ENCODE results near the gene PRR22. TPM values are rescaled to one million over a fixed set of nuclear protein-coding genes. Genes with fewer than 3 reads are reported as not detected.

PRR22 gene
- total RNA-seq, 1 experiment from 2014 or later, result 8.1 TPM

- H2BK5ac ChIP-seq (ENCODE audit: insufficient read length, low read length), result no peak overlapping the region
- no peak overlapping the region for H2BK120ac ChIP-seq (ENCODE audit: low read depth, low read length, poor library complexity, severe bottlenecking)
- Mint-ChIP-seq H3K27me3 (ENCODE audit: low read depth) (peaks cover 18% of the 10 kb centered on the region), H3K4me1 (peaks cover 2 to 13% of the 10 kb centered on the region in 2 experiments; a peak in 2 of 4 replicates), H3K27ac (no peak overlapping the region), H3K36me3 (ENCODE audit: insufficient read depth in 1 of 3, low read depth in 3 of 3) (no peaks in the 10 kb centered on the region), H3K9me3 (peaks cover 0 to 1% of the 10 kb centered on the region in 2 experiments; a peak in 2 of 5 replicates), H3K4me3 (no peak overlapping the region)
- H2BK12ac ChIP-seq (ENCODE audit: insufficient read length, low read depth, low read length), result no peak overlapping the region
- H3K14ac ChIP-seq (ENCODE audit: insufficient read depth, low read length), result no peak overlapping the region; the same call in 1 of the 2 replicates
- no peak overlapping the region for H4K5ac ChIP-seq (ENCODE audit: insufficient read length, low read depth, low read length)
- H3K9me3 ChIP-seq (ENCODE audit: control insufficient read depth, low read depth, low read length), result no peaks in the 10 kb centered on the region
- no peaks in the 10 kb centered on the region for H3K79me2 ChIP-seq (ENCODE audit: insufficient read depth, low read length)
- WGBS (ENCODE audit: extremely low coverage, insufficient read length, low lambda C conversion rate), result no CpG with 5 or more reads among the region's 30 CpGs
- no peak overlapping the region for H2BK20ac ChIP-seq (ENCODE audit: low read depth, low read length, poor library complexity, severe bottlenecking)
- no peaks in the 10 kb centered on the region for H3K4me1 ChIP-seq (ENCODE audit: insufficient read depth, low read length)
- no peak overlapping the region for H3K18ac ChIP-seq (ENCODE audit: insufficient read length, low read depth, low read length)
- TF ChIP-seq, protein P1, sequence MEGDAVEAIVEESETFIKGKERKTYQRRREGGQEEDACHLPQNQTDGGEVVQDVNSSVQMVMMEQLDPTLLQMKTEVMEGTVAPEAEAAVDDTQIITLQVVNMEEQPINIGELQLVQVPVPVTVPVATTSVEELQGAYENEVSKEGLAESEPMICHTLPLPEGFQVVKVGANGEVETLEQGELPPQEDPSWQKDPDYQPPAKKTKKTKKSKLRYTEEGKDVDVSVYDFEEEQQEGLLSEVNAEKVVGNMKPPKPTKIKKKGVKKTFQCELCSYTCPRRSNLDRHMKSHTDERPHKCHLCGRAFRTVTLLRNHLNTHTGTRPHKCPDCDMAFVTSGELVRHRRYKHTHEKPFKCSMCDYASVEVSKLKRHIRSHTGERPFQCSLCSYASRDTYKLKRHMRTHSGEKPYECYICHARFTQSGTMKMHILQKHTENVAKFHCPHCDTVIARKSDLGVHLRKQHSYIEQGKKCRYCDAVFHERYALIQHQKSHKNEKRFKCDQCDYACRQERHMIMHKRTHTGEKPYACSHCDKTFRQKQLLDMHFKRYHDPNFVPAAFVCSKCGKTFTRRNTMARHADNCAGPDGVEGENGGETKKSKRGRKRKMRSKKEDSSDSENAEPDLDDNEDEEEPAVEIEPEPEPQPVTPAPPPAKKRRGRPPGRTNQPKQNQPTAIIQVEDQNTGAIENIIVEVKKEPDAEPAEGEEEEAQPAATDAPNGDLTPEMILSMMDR (conservative IDR thresholded peaks at IDR 0.05), result no peak
- no peak overlapping the region for H2BK15ac ChIP-seq (ENCODE audit: low read depth, low read length)
- H2AFZ ChIP-seq (ENCODE audit: low read length), result no peak overlapping the region
- H3K56ac ChIP-seq (ENCODE audit: insufficient read length, low read depth, low read length), result no peak overlapping the region
- no peak overlapping the region for H4K8ac ChIP-seq (replicated peaks; ENCODE audit: insufficient read length, low read depth, low read length)
- no peak for DNase-seq
- H3T11ph ChIP-seq (ENCODE audit: low read length), result no peak overlapping the region
- no peak overlapping the region for H4K91ac ChIP-seq (ENCODE audit: insufficient read length, low read depth, low read length)
- H3K23me2 ChIP-seq (ENCODE audit: insufficient read length, low read depth, low read length, poor library complexity, severe bottlenecking), result peaks cover 1% of the 10 kb centered on the region
- no peaks in the 10 kb centered on the region for H3K27me3 ChIP-seq (ENCODE audit: insufficient read depth, low read length)
- no peak overlapping the region for H3K27ac ChIP-seq (ENCODE audit: insufficient read length, low read depth, low read length)
- H3K79me1 ChIP-seq (ENCODE audit: insufficient read depth, low read depth, low read length, poor library complexity, severe bottlenecking), result no peaks in the 10 kb centered on the region
- no peak overlapping the region for H2AK5ac ChIP-seq (ENCODE audit: insufficient read length, low read length)
- no peak overlapping the region for H3K4ac ChIP-seq (ENCODE audit: low read depth, low read length)
- H3K4me2 ChIP-seq (ENCODE audit: insufficient read depth, insufficient read length, low read length), result no peak overlapping the region
- no peak overlapping the region for H3K9ac ChIP-seq (ENCODE audit: extremely low read depth, insufficient read length, low read length)
- H3K23ac ChIP-seq (ENCODE audit: insufficient read length, low read depth, low read length), result no peak overlapping the region
- H4K20me1 ChIP-seq (ENCODE audit: control insufficient read depth, insufficient read depth, insufficient read length), result no peaks in the 10 kb centered on the region
Measured at GRCh38 chr19:5822181-5822844, 37.8 kb upstream of the PRR22 start.

Data from H9 (cell line).